DND-41 (cell line): Measurements from ENCODE around the gene IQGAP3.

Experiments used
- CTCF ChIP-seq: IDR thresholded peaks from 2 replicates; pipeline ENCODE4 v1.5.1; 2012; ENCODE audit warnings: borderline replicate concordance, low read length, moderate library complexity, mild to moderate bottlenecking; ENCODE audit not compliant: poor library complexity, severe bottlenecking; ENCODE audit errors: extremely low read depth
- EZH2 ChIP-seq: IDR thresholded peaks from 3 replicates; pipeline ENCODE4 v1.6.1; 2012; ENCODE audit warnings: borderline replicate concordance, low read depth, mild to moderate bottlenecking, moderate library complexity, low read length, inconsistent platforms; ENCODE audit not compliant: severe bottlenecking

GRCh38 chr1:156551869-156552268 lies 20.5 kb downstream of the IQGAP3 start:
- TF ChIP-seq CTCF (no peak), EZH2 (no peak)
